Body of pancreas (tissue), 4 donors: ENCODE data around the gene INPP5D. TPM values are rescaled to one million over a fixed set of nuclear protein-coding genes. Genes with fewer than 3 reads are reported as not detected.

Source experiments
- ATAC-seq: fragments of 150-250 bp; one replicate; pipeline ENCODE4 v1.9.1; 2016
- DNase-seq, 4 donors: peaks; one replicate each; pipeline ENCODE4 v3.0.0-alpha.2; 2019
- H3K27ac ChIP-seq, 4 donors: fragments of 200-600 bp; sonication (generic); 1 replicate in 3 of 4; 2 replicates in 1 of 4; pipeline versions ENCODE4 v1.5.1 to v1.6.1; 2016 to 2019; ENCODE audit warnings: mild to moderate bottlenecking in 1 of 4, mixed read lengths in 1 of 4, moderate library complexity in 1 of 4
- H3K27me3 ChIP-seq, 2 donors: fragments of 200-600 bp; sonication (generic); one replicate each; pipeline ENCODE4 v1.6.0; 2016; ENCODE audit warnings: mild to moderate bottlenecking in 1 of 2
- H3K36me3 ChIP-seq, 2 donors: fragments of 200-600 bp; sonication (generic); replicated peaks in 1 of 2; 2 replicates each; pipeline ENCODE4 v1.5.1; 2016; ENCODE audit warnings: low read depth in 2 of 2; ENCODE audit not compliant: insufficient read depth in 1 of 2
- H3K4me1 ChIP-seq: fragments of 200-600 bp; sonication (generic); one replicate; pipeline ENCODE4 v1.6.0; 2016
- H3K4me3 ChIP-seq, 2 donors: fragments of 200-600 bp; sonication (generic); 1 replicate in 1 of 2; 2 replicates in 1 of 2; pipeline ENCODE4 v1.5.1; 2016 to 2019
- H3K9me3 ChIP-seq, 3 donors: fragments of 200-600 bp; sonication (generic); 1 replicate in 2 of 3; 2 replicates in 1 of 3; pipeline ENCODE4 v1.5.1; 2016
- POLR2A ChIP-seq, 3 donors: fragments of 450-650 bp; IDR thresholded peaks; one replicate each; pipeline ENCODE4 v1.6.1; 2016; ENCODE audit warnings: antibody characterized with exemption in 3 of 3, mild to moderate bottlenecking in 2 of 3
- WGBS, 2 donors: methylation state at CpG; one replicate each; pipeline ENCODE4 v1.1.5; 2017; 5-methylcytosine and 5-hydroxymethylcytosine counted together
- intact Hi-C: fragments of 100-400 bp; cut with DNase I; formaldehyde crosslinking; loops from one replicate; pipeline ENCODE4 v1.15.1; 2023
- total RNA-seq, 2 donors: library from RNA; depleted of rRNA; stranded (reverse); fragments of >200 nt; gene quantifications; one replicate each; pipeline ENCODE4 v1.1.0, GENCODE V29; 2016
- TF ChIP-seq, protein P1 (sequence below), 7 experiments: fragments of 450-650 bp in 4 of 7; fragments of 200-600 bp in 3 of 7; sonication (generic) in 3 of 7; IDR thresholded peaks; one replicate each; pipeline ENCODE4 v1.5.1; 2016 to 2019; ENCODE audit warnings: antibody characterized with exemption in 7 of 7

INPP5D gene
- total RNA-seq, 2 donors from 2014 or later = 0.99 to 8.8 TPM

GRCh38 chr2:233130481-233131020 is 70.4 kb downstream of the INPP5D start:
- TF ChIP-seq, protein P1, sequence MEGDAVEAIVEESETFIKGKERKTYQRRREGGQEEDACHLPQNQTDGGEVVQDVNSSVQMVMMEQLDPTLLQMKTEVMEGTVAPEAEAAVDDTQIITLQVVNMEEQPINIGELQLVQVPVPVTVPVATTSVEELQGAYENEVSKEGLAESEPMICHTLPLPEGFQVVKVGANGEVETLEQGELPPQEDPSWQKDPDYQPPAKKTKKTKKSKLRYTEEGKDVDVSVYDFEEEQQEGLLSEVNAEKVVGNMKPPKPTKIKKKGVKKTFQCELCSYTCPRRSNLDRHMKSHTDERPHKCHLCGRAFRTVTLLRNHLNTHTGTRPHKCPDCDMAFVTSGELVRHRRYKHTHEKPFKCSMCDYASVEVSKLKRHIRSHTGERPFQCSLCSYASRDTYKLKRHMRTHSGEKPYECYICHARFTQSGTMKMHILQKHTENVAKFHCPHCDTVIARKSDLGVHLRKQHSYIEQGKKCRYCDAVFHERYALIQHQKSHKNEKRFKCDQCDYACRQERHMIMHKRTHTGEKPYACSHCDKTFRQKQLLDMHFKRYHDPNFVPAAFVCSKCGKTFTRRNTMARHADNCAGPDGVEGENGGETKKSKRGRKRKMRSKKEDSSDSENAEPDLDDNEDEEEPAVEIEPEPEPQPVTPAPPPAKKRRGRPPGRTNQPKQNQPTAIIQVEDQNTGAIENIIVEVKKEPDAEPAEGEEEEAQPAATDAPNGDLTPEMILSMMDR (IDR thresholded peaks at IDR 0.05) = no peak
- TF ChIP-seq POLR2A (IDR thresholded peaks at IDR 0.05) = no peak
- WGBS, 2 donors = 59 to 90% methylated on average over 6 to 7 of the region's 7 CpGs

DNA sequence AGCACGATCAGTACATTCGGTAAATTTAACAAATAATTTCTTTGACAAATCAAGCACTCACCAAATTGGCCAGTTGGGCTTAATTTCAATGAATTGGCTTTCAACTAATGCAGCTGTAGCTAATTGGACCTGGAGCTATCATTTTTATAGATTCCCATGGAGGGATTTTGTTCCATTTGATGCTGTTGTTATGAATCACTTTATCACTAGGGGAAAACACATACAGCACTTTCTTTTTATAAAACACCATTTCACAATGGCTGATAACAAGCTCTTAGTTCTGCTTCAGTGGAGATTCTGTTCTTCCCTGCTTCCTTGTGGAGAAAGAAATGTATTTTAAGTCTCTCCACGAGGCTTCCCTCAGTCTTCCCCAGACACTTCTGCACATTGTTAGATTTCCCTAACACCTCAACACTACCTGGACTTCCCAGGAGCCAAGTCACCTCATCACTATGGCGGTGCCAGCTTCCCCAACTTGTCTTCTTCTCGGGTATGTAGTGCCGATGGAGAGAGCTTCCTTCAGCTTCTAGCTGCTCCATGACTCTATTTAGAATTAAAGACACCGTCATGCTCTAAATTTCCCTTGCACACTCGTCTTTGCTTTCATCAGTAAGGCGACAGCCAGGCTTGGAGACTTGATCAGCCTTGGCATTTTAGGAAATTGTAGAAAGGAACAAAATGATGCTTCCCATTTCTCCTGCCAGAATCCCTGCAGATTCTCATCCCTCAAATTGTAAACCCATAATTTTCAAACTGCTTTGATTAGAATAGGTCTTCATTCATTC is 72.0 kb downstream of the INPP5D start:
- Histone ChIP-seq H3K4me3 (no peak overlapping the region), H3K27me3 (no peaks in the 10 kb centered on the region), H3K27ac (no peak overlapping the region), H3K36me3 (no peaks in the 10 kb centered on the region), H3K4me1 (no peaks in the 10 kb centered on the region), H3K9me3 (peaks cover 0 to 5% (median 0%) of the 10 kb centered on the region in 3 donors)
- no peak for TF ChIP-seq POLR2A (IDR thresholded peaks at IDR 0.05)
- TF ChIP-seq, protein P1 (IDR thresholded peaks at IDR 0.05) = no peak
- ATAC-seq (no peak), DNase-seq (no peak)
- intact Hi-C loops = no loop called here
- 74 to 85% methylated on average over 9 of the region's 9 CpGs for WGBS, 2 donors

More at GRCh38 chr2:233130481-233131020, 70.4 kb downstream of the INPP5D start:
- H3K9me3 ChIP-seq = no peaks in the 10 kb centered on the region
- no peaks in the 10 kb centered on the region for H3K4me1 ChIP-seq
- H3K4me3 ChIP-seq = no peak overlapping the region
- no peaks in the 10 kb centered on the region for H3K27me3 ChIP-seq
- H3K36me3 ChIP-seq = no peaks in the 10 kb centered on the region
- no peak for ATAC-seq
- no peak for DNase-seq
- intact Hi-C loops = no loop called here
- no peak overlapping the region for H3K27ac ChIP-seq

GRCh38 chr2:233133239-233133638 is 73.1 kb downstream of the INPP5D start:
- no peaks in the 10 kb centered on the region for H3K36me3 ChIP-seq
- no peaks in the 10 kb centered on the region for H3K27me3 ChIP-seq
- intact Hi-C loops = no loop called here
- DNase-seq (no peak), ATAC-seq (no peak)
- H3K27ac ChIP-seq = no peak overlapping the region
- H3K9me3 ChIP-seq = peaks cover 0 to 5% (median 0%) of the 10 kb centered on the region in 3 donors
- H3K4me1 ChIP-seq = no peaks in the 10 kb centered on the region
- no peak for TF ChIP-seq POLR2A (IDR thresholded peaks at IDR 0.05)
- H3K4me3 ChIP-seq = no peak overlapping the region
- WGBS, 2 donors = 57 to 85% methylated on average over 1 of the region's 1 CpG

GRCh38 chr2:233135421-233135820 is 75.3 kb downstream of the INPP5D start:
- DNase-seq (no peak), ATAC-seq (no peak)
- intact Hi-C loops = no loop called here
- TF ChIP-seq POLR2A (IDR thresholded peaks at IDR 0.05) = no peak
- TF ChIP-seq, protein P1 (IDR thresholded peaks at IDR 0.05) = no peak
- no peaks in the 10 kb centered on the region for H3K36me3 ChIP-seq
- H3K4me3 ChIP-seq = no peak overlapping the region
- no peaks in the 10 kb centered on the region for H3K27me3 ChIP-seq
- no peaks in the 10 kb centered on the region for H3K4me1 ChIP-seq
- H3K27ac ChIP-seq = no peak overlapping the region
- peaks cover 0 to 5% (median 0%) of the 10 kb centered on the region in 3 donors for H3K9me3 ChIP-seq
- WGBS, 2 donors = 79 to 84% methylated on average over 1 of the region's 1 CpG

GRCh38 chr2:233137040-233137439 is 76.9 kb downstream of the INPP5D start:
- Histone ChIP-seq H3K4me3 (no peak overlapping the region), H3K36me3 (no peaks in the 10 kb centered on the region), H3K4me1 (no peaks in the 10 kb centered on the region), H3K27ac (no peak overlapping the region), H3K27me3 (no peaks in the 10 kb centered on the region), H3K9me3 (peaks cover 0 to 5% (median 0%) of the 10 kb centered on the region in 3 donors)
- 74 to 82% methylated on average over 2 of the region's 2 CpGs for WGBS, 2 donors
- no peak for DNase-seq
- ATAC-seq = no peak
- intact Hi-C loops = no loop called here
- TF ChIP-seq, protein P1 (IDR thresholded peaks at IDR 0.05) = no peak
- TF ChIP-seq POLR2A (IDR thresholded peaks at IDR 0.05) = no peak
